Left renal pelvis (tissue), 4 donors: Measurements from ENCODE around the gene CAPN11. TPM values are rescaled to one million over a fixed set of nuclear protein-coding genes. Genes with fewer than 3 reads are reported as not detected.

ENCODE experiments used
- DNase-seq, 4 donors: peaks; one replicate each; pipeline ENCODE4 v3.0.0-alpha.2; 2013; ENCODE audit warnings: low read depth in 4 of 4, low spot score in 3 of 4
- polyA plus RNA-seq, 4 donors: library from polyadenylated mRNA; unstranded; fragments of 120-200 nt; gene quantifications; one replicate each; pipeline ENCODE4 v1.2.1, GENCODE V29; 2013; ENCODE audit not compliant: insufficient read length in 4 of 4

CAPN11 gene
- under 1 TPM in 3 of 4 donors, not detected in 1; 0.07 to 0.37 (median 0.08) TPM for polyA plus RNA-seq

- DNase-seq, result no peak
These were observed at the start of gene CAPN11 for GRCh38 chr6:44158770-44159228. CAPN11 (plus strand) TSS chr6:44158820; CDS start chr6:44158849, 29 bp downstream.

- no peak for DNase-seq
These were observed 49.4 kb upstream of the CAPN11 start for GRCh38 chr6:44109212-44109611.

- DNase-seq, result no peak
These were observed 48.5 kb upstream of the CAPN11 start for GRCh38 chr6:44110005-44110676.

- DNase-seq, result no peak
These were observed 47.7 kb upstream of the CAPN11 start for GRCh38 chr6:44110966-44111365.

GRCh38 chr6:44111434-44112417 is 46.9 kb upstream of the CAPN11 start:
- no peak for DNase-seq

- DNase-seq, result no peak
These were observed 45.2 kb upstream of the CAPN11 start for GRCh38 chr6:44113414-44113813.

- DNase-seq, result no peak
These were observed 42.8 kb upstream of the CAPN11 start for GRCh38 chr6:44115866-44116265.

GRCh38 chr6:44116641-44117382 is 41.8 kb upstream of the CAPN11 start:
- DNase-seq, result no peak

GRCh38 chr6:44117397-44118128 is 41.1 kb upstream of the CAPN11 start:
- DNase-seq, result no peak

- no peak for DNase-seq
These were observed 38.8 kb upstream of the CAPN11 start for GRCh38 chr6:44119704-44120262.

GRCh38 chr6:44120692-44121443 is 37.8 kb upstream of the CAPN11 start:
- no peak for DNase-seq

- no peak for DNase-seq
These were observed 35.8 kb upstream of the CAPN11 start for GRCh38 chr6:44122801-44123200.

GRCh38 chr6:44123544-44123943 is 35.1 kb upstream of the CAPN11 start:
- DNase-seq, result no peak

GRCh38 chr6:44126320-44127149 is 32.1 kb upstream of the CAPN11 start:
- peak in 1 of 4 donors; percentile 45 for DNase-seq

GRCh38 chr6:44127186-44128019 is 31.2 kb upstream of the CAPN11 start, which contains the start of the genes MRPL14 and TMEM63B:
MRPL14 (minus strand) TSS chr6:44127452; CDS start chr6:44116611, 10,841 bp downstream.
TMEM63B (plus strand) TSS chr6:44127554; CDS start chr6:44134585, 7,031 bp downstream.
- DNase-seq, result peak; percentile 73 to 88 (median 82)

- DNase-seq, result no peak
These were observed 30.4 kb upstream of the CAPN11 start for GRCh38 chr6:44128020-44128917.
